Measurements from ENCODE around the gene RYR3.
A peak's percentile ranks its signal among the peaks of the same experiment; 100 is the strongest.

The RYR3 gene

GRCh38 chr15:33320017-33320416 is 9.2 kb downstream of the RYR3 start:
- no peak for DNase-seq (ENCODE audit: low spot score)

- DNase-seq (ENCODE audit: low spot score), result no peak
These were observed 11.3 kb downstream of the RYR3 start for GRCh38 chr15:33322091-33322490.

GRCh38 chr15:33324609-33325008 is 13.8 kb downstream of the RYR3 start:
- DNase-seq (ENCODE audit: low spot score), result no peak

GRCh38 chr15:33326908-33327307 is 16.1 kb downstream of the RYR3 start:
- no peak for DNase-seq (ENCODE audit: low spot score)

DNA sequence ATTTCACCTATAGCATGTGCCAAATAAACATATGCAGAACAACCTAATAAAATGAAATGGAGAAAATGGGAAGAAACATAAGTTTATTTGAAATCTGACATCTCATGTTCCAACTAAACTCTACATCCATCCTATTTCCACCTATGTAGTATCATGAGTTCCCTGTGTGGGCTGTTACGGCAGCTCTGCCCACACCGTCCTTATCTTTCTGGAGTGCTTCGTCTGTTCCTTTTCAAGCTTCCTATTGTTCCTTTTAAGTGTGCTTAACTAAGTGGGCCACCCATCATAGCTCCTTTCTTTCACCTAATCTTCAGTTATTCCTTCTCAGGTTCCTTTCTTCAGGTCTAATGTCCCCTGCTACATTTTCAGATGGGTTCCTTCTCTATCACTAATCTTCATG is 17.3 kb downstream of the RYR3 start:
- no peak for DNase-seq (ENCODE audit: low spot score)

GRCh38 chr15:33329457-33329856 is 18.7 kb downstream of the RYR3 start:
- DNase-seq (ENCODE audit: low spot score), result no peak

DNA sequence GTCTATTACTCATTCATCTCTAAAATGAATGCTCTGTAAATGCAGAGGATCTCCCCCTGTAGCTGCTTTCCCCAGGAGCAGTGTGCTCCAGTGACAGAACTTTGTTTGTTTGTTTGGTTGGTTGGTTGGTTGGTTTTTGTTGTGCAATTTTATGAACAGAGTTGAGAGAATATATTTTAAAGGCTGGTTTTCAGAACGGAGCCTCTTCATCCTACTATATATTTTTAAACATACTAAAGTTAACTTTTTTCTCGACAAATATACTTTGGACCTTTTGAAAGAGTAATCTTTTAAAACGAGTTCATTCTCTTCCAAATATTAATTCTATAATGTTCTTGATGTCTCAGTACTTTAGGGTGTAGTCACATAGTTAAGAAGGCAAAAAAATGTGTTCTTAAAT is 20.2 kb downstream of the RYR3 start:
- no peak for DNase-seq (ENCODE audit: low spot score)

DNA sequence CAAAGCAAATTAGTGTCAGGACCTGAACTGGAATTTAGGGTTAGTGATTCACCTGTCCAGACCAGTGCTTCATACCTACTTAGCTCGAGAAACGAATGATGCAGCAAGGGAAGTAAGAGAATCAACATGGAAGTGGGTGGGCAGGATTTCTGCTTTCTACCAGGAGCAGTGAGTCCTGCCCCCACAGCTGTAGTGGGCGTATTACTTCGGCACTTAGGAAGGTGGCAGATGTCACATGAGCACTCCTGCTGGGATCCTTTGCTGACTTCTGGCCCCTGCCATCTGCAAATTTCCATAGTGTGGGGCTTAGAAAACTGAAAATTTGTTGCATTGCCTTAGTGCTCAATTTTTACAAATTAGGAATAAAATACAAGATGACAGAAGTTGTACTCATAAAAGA is 31.2 kb downstream of the RYR3 start:
- no peak for DNase-seq (ENCODE audit: low spot score)

- no peak for DNase-seq (ENCODE audit: low spot score)
These were observed 32.5 kb downstream of the RYR3 start for GRCh38 chr15:33343275-33343674.

- DNase-seq (ENCODE audit: low spot score), result no peak
These were observed 33.3 kb downstream of the RYR3 start for GRCh38 chr15:33344111-33344510.

- DNase-seq (ENCODE audit: low spot score), result no peak
These were observed 33.8 kb downstream of the RYR3 start for GRCh38 chr15:33344530-33344929.

DNA sequence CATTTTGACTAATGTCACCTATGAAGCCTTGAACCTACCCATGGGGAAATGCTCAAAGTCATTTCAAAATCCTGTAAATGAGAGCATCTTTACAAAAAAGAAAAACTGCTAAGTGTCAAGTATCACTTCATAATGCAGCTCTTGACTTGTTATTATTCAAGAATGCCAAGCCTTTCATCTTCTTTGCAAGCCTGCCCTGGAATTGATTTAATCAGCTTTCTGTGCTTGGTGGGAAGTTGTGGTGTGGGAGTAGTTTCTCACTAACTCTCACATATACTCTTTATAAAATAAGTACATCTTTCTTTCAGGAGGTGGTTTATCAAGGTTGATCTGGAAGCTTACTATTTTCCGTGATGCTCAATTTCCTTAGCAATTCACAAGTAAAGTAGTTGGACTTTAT is 43.6 kb downstream of the RYR3 start:
- no peak for DNase-seq (ENCODE audit: low spot score)

- no peak for DNase-seq (ENCODE audit: low spot score)
These were observed 47.1 kb downstream of the RYR3 start for GRCh38 chr15:33357845-33358244.

DNA sequence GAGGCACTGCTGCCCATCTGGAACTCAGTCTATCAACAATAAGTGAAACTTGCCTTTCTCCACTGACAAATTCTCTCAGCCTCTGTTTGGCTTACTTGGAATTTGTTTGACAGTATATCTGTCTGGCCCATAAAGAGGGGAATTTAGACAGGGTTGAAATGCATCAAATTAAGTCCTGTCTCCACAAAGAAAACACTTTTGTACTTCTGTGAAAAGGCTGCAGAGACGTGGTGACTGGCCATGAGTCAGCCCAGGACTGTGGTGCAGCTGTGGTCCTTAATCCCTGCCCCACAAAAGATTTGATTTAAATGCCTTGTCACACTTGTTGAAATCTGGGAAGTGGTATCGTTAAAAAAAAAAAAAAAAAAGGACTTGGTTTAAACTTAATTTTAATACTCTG is 47.5 kb downstream of the RYR3 start:
- DNase-seq (ENCODE audit: low spot score), result peak; percentile 6

GRCh38 chr15:33360886-33361285 is 50.1 kb downstream of the RYR3 start:
- DNase-seq (ENCODE audit: low spot score), result no peak

DNA sequence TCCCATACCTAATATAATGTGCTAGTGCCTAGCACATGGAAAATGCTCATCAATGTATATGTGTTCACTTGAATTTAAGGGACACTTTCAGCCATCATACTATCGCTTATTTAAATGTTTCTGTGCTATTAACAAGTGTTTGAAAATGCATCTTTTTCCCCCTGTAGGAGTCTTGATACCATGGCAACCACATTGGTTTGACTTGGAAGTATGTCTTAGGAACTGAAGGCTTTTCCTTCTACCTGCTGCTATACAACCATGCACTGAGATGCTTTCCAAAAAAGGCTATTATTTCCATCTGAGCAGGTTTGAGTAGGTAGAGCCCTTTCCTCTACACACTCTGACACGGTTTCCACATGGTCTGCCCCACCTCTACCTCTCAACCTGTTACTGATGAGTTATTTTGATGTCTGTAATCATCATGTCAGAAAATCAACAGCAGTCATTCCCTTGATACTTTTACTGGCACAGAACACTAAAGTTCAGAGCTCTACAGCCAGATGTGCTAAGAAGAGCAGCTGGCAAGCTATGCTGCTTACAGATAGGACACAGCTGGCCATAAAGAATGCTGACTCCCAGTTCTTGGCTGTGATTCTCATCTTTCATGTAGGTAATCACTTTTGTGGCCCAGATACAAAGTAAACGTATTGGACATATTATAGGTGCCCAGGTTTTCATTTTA is 59.3 kb downstream of the RYR3 start:
- DNase-seq (ENCODE audit: low spot score), result no peak

- no peak for DNase-seq (ENCODE audit: low spot score)
These were observed 59.9 kb downstream of the RYR3 start for GRCh38 chr15:33370623-33371020.

DNA sequence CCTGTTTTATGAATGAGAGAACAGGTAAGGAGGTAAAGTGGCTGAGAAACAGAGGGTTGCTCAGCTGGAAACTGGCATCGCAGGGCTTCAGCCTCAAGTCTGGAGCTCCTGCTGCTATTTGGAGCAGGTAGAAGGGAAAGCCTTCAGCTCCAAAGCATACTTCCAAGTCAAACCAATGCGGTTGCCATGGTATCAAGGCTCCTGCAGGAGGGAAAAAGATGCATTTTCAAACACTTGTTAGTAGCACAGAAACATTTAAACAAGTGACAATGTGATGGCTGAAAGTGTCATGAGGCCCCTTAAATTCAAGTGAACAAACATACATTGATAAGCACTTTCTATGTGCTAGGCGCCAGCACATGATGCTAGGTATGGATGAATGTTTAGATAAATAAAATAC is 60.4 kb downstream of the RYR3 start:
- no peak for DNase-seq (ENCODE audit: low spot score)

DNA sequence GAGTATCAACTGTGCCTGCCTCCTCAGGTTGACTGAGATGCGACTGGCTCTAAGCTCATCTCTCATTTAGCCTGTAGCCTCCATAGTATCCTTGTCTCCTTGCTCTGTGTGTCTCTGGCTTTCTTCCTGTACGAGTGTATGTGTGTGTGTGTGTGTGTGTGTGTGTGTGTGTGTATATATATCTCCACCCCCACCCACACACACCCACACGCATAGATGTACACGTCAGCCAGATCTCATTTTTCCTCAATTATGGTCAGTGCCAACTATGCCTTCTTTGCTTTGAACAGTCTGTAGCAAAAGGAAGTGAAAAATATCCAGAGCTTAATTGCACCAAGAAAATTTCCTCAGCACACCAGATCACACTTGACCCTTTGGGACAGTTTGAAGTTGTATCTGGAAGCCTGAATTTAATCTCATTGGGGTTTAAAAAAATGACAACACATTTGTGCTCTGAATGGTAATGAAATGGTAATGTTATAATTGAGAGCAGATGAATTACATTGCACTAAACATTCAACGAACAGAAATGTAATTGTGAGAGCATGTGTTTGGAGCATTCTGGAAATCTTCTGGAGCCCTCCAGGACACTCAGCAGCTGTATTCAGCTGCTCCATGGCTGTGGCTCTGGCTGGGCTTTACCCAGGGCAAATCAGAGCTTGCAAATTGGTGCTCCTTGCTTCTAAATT is 63.6 kb downstream of the RYR3 start:
- DNase-seq (ENCODE audit: low spot score), result no peak

DNA sequence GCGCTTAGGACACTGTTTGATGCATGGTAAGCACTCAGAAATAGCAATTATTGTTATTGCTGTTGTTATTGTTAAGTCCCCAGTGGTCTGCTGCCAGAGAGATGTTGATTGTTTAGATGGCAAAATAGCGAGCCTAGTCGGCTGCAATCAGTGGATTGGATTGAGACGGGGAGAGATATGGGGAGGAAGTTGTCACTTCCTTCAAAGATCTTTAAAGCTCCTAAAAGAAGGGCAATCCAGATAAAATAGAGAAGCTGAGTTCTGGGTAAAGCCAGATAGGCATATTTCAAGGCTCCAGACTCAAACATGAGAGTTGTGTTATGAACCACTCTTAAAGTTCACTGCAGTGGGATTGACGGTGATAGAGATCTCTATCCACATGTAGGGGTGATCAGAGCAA is 64.5 kb downstream of the RYR3 start:
- DNase-seq (ENCODE audit: low spot score), result no peak

GRCh38 chr15:33377204-33377603 is 66.4 kb downstream of the RYR3 start:
- no peak for DNase-seq (ENCODE audit: low spot score)

DNA sequence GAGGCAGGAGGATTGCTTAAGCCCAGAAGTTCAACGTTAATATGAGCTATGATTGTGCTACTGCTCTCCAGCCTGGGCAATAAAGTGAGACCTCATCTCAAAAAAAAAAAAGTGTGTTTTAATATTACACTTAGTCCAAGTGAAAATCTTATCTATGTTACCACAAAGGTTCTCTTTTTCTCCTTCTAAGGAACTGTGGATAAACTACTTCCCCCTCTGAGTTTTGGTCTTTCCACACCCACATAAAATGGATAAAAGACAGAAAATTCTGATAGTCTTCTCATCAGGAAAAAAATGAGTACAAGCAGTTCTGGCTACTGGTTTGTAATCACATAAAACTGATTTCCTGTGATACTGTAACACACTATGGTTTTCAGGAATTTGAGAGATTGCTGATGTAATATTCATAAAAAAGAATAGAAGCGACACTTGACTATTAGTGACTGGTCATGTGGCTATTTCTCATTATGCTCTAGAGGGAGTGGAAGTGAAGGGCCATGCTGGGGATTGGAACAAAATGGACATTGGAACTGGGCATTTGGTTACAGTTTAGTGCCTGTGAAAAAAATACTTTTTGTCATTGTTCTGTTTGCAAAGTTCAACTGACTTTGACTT is 68.2 kb downstream of the RYR3 start:
- no peak for DNase-seq (ENCODE audit: low spot score)

GRCh38 chr15:33380406-33380805 is 69.6 kb downstream of the RYR3 start:
- no peak for DNase-seq (ENCODE audit: low spot score)

DNA sequence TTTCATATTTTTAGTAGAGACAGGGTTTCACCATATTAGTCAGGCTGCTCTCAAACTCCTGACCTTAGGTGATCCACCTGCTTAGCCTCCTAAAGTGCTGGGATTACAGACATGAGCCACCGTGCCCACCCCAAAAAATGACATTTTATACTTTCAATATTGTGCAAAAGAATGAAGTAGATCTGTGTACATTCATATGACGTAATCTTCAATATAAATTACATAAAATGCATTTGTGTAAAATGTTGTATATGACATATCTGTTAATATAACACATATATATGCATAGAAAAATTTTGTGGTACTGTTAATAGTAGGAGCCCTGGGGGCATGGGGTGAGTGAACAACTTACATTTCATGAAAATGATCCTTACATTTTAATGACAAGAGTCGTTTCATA is 71.7 kb downstream of the RYR3 start:
- DNase-seq (ENCODE audit: low spot score), result no peak

Measured in AG08395 (cell line).